GM18868 (cell line): ENCODE results near the gene ANKRD13B.

Experiments used
- ATAC-seq: cut with Tn5 transposase; IDR thresholded peaks from one replicate; pipeline ENCODE4 v1.9.1; 2021; ENCODE audit warnings: mild to moderate bottlenecking, moderate library complexity; ENCODE audit not compliant: unreplicated experiment

The ANKRD13B gene

DNA sequence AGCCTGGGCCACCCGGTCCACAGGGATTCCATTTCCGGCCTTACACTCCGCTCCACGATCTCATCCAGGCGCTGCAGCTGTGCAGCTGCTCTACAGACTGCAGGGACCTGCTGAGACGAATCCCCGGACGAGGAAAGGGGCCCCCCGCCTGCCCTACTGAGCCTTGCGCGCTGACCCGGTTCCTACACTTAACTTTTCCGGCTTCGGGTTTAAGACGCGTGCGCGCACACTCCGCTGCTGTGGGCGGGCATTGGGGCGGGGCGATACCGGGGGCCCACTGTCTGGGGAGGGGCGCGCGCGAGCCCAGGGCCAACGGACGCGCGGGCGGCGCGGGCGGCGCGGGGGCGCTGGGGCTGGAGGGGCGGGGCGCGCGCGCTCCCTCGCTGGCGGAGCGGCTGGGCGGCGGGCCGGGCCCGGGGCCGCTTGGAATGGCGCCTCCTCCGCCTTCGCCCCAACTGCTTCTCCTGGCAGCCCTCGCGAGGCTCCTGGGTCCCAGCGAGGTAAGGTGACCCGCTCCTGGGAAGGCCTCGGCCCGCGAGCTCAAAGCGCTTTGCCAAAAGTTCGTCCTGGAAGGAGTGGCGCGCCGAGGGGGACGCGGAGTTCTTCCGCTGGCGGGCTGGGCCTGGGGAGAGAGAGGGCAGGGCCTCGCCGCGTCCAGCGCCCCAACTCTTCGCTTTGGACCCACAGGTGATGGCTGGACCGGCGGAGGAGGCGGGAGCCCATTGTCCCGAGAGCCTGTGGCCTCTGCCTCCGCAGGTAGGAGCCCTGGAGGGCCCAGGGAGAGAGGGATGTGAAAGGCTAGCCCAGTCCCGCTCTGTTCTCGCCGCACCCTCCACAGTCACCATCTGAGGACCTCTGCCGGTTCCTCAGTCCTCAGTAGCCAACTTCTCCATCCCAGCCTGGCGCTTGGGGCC, 24.3 kb upstream of the ANKRD13B start, which contains the start of gene TP53I13:
Gene TP53I13 (plus strand): TSS at position 371 of the 914 bp plus-strand sequence. CDS start 58 bp downstream, at position 429.
- peak; percentile 40 for ATAC-seq

GRCh38 chr17:29569245-29569950, 23.5 kb upstream of the ANKRD13B start:
- ATAC-seq, result no peak

DNA sequence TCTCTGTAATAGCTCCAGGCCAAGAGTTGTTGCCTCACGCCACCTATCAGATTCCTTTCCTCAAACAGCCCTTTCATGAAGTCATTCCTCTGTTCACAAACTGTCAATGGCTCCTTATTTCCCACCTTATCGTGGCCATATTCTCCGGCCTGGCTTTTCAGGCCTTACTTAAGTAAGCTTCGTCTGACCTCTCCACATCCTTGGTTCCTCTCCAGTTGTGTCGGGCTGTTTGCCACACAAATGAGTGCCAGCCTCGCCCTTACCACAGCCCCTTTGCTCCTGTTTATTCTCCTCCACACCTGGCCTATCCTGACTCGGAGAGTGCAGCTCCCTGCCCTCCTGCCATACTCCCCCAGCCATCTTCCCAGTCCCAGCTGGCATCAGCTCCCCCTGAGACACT, 22.4 kb upstream of the ANKRD13B start:
- no peak for ATAC-seq

- ATAC-seq, result no peak
Measured at GRCh38 chr17:29571486-29571882, 21.4 kb upstream of the ANKRD13B start.

DNA sequence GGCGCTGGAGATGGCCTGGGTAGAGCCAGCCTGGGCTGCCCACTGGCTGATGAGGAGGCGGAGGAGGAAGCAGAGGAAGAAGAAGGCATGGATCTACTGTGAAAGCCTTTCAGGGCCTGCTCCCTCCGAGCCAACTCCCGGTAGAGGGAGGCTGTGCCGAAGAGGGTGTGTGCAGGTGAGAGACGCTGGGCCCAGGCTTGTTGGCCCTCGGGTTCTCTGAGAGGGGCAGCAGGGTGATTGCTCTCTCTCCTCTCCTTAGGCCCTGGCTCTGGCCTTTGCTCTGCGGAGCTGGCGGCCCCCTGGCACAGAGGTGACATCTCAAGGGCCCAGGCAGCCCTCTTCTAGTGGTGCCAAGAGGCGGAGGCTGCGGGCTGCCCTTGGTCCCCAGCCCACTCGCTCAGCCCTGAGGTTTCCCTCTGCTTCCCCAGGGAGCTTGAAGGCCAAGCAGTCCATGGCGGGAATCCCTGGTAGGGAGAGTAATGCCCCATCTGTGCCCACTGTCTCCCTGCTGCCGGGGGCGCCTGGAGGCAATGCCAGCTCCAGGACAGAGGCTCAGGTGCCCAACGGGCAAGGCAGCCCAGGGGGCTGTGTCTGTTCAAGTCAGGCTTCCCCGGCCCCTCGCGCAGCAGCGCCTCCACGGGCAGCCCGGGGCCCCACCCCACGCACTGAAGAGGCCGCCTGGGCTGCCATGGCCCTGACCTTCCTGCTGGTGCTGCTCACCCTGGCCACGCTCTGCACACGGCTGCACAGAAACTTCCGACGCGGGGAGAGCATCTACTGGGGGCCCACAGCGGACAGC, 20.9 kb upstream of the ANKRD13B start:
- ATAC-seq, result no peak

- no peak for ATAC-seq
Measured at GRCh38 chr17:29572691-29573557, 20.0 kb upstream of the ANKRD13B start.

GRCh38 chr17:29573558-29573869, 19.4 kb upstream of the ANKRD13B start:
- no peak for ATAC-seq

GRCh38 chr17:29573871-29574731, 18.8 kb upstream of the ANKRD13B start:
- no peak for ATAC-seq

DNA sequence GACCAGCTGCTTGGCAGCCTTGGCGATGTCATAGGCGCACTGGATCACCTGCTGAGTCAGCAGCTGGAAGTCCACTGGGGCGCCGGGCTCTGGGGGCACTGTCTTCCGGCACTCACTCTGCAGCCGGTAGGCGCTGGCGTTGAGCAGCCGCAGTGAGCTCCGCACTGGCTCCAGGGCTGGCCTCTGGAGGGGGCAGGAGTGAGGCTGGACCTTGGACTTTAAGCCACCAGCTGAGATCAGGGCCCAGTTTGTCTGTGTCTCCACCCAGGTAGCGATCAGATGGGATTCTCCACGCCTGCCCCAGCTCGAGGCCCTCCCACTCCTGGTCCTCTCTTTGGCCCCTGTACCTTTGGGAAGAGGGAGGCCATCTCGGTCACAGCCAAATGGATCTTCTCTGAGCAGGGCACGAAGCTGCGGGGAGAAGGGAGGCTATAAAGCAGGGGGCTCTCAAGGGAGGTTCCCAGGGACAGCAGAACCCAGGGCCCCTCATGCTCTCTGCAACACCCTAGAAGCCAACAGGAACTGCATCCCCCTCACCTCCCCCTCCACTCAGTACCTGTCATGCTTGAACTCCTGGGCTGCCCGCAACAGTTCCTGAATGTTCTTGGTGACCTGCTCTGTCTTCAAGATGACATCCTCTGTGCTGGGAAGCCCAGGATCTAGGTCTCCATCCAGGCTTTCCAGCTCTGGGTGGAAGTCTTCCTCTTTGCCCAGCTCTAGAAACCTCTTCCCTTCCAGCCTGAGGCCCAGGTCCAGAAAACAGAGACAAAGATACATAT, 18.0 kb upstream of the ANKRD13B start:
- no peak for ATAC-seq

DNA sequence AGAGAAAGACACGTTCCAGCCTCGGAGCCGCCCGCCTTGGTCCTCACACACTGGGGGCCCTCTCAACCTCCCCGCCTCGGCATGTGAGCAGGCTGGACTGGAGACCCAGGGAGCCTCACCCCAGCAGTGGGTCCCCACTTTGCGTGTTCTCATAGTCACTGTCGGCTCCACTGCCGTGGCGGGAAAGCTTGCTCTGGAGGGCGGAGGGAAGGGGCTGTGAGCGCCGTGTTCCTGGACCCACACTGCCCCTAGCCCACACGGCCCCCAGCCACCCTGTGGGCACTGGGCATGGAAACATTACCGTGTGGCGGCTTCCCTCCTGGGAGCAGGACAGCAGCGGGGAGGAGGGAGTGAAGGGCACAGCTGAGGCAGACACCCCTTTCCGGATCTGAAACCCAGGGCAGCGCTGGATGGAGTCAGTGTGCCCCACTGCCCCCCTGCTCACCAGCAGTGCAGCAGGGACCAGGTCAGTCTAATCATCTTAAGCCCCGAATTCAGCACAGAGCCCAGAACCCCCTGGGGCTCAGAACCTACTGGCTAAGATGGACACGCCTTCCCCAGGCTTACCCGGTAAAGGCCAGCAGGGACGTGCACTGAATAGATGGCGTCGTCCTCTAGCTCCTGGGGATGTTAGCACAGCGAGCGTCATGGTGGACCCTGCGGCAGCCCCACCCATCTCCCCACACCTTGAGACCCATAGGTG, 17.3 kb upstream of the ANKRD13B start:
- no peak for ATAC-seq

DNA sequence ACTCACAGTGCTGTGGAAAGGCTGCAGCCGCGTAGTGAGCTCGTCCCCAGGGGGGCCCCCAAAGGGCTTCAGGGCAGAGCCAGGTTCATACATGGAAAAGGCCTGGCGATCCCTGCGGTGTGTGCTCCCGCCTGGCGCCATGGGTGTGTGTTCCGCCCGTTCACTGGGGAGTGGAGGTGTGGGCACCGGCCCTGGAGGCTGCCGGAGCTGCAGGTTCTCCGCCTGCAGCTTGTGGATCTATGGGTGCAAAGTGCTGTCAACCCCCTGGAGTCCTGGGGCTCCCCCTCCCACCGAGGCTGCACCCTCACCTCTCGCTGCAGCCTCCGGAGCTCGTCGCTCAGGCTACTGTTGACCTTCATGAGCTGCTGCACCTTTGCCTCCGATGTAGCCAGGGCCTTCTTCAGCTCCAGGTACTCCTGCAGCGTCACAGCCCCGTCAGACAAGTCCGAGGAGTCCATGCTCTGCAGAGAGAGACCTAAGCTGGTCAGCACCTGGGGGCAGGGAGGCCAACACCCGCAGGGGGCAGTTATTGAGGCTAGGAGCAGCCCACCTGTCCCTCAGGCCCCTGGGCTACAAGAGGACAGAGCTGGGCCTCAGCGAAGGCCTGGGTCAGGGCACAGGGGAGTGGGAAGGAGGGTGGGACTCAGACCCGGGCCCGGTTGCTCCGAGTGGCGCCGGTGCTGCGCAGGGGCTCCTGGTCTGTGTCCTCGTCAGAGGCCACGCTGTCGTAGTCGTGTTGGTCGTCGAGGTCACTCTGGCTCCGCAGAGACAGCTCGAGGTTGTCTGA, 16.5 kb upstream of the ANKRD13B start:
- no peak for ATAC-seq

GRCh38 chr17:29577001-29577370, 15.9 kb upstream of the ANKRD13B start:
- no peak for ATAC-seq

GRCh38 chr17:29577385-29578211, 15.3 kb upstream of the ANKRD13B start:
- ATAC-seq, result no peak

DNA sequence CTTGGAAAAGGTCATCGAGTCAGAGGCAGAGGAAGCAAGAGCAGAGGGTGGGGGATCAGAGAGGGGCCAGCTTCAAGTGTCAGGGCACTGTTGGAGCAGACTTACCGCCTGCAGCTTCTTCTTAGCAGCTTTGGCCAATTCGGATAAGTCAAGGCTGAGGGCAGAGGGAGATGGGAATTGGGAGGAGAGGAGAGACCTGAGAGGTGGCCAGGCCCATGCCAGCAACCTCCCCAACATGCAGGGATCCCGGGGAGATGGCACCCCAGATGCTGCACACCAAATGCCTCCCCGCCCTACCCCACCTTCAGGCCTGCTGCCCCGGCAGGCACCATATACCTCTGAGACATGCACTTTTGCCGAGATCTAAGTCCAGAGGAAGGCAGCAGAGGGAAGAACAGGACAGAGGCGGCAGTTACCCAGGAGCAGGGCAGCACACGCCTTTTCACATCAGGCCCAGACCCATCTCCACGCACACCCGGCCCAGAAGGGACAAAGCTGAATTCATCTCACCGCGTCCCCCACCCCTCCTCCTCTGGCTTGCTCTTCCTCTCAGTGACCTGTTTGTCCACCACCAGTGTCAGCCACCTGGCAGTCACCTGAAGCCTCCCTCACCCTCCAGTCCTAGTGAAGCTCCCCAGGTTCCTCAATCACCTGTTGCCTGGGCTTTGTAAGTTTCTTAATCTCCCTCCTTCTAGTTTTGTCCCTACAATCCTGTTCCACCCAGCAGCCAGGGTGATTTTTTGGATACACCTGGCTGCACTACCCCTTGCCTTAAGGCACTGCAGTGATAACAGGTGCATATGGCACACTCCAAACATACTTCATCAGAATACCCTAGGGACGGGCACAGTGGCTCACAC, 14.1 kb upstream of the ANKRD13B start:
- no peak for ATAC-seq
